OCI-M1 (cell line): ENCODE measurements around the gene CDH23.

Experiments used
- DNase-seq: peaks from one replicate; lab custom pipeline; 2025; lab: John Stamatoyannopoulos, UW

CDH23 gene

GRCh38 chr10:71467161-71467560 lies 70.4 kb downstream of the CDH23 start:
- no peak for DNase-seq

GRCh38 chr10:71467569-71468362 lies 71.0 kb downstream of the CDH23 start:
- DNase-seq: no peak

- no peak for DNase-seq
These were observed 71.8 kb downstream of the CDH23 start for GRCh38 chr10:71468363-71469094.

- no peak for DNase-seq
These were observed 74.3 kb downstream of the CDH23 start for GRCh38 chr10:71471006-71471405.

GRCh38 chr10:71471957-71472365 lies 75.2 kb downstream of the CDH23 start:
- no peak for DNase-seq

- no peak for DNase-seq
These were observed 75.7 kb downstream of the CDH23 start for GRCh38 chr10:71472466-71472865.

GRCh38 chr10:71472912-71473311 lies 76.2 kb downstream of the CDH23 start:
- DNase-seq: no peak

- no peak for DNase-seq
These were observed 77.2 kb downstream of the CDH23 start for GRCh38 chr10:71473671-71474599.

- DNase-seq: no peak
These were observed 78.1 kb downstream of the CDH23 start for GRCh38 chr10:71474702-71475242.

GRCh38 chr10:71475243-71475871 lies 78.6 kb downstream of the CDH23 start:
- DNase-seq: no peak

- no peak for DNase-seq
These were observed 79.7 kb downstream of the CDH23 start for GRCh38 chr10:71476228-71477011.

- DNase-seq: no peak
These were observed 81.5 kb downstream of the CDH23 start for GRCh38 chr10:71478173-71478572.

GRCh38 chr10:71478813-71479365 lies 82.2 kb downstream of the CDH23 start:
- DNase-seq: no peak

- no peak for DNase-seq
These were observed 83.1 kb downstream of the CDH23 start for GRCh38 chr10:71479831-71480230.

- DNase-seq: no peak
These were observed 83.9 kb downstream of the CDH23 start for GRCh38 chr10:71480662-71481061.

GRCh38 chr10:71481746-71482410 lies 85.2 kb downstream of the CDH23 start:
- DNase-seq: no peak

- DNase-seq: no peak
These were observed 85.9 kb downstream of the CDH23 start for GRCh38 chr10:71482620-71483019.

- no peak for DNase-seq
These were observed 86.4 kb downstream of the CDH23 start for GRCh38 chr10:71483135-71483534.

GRCh38 chr10:71483885-71484751 lies 87.4 kb downstream of the CDH23 start:
- no peak for DNase-seq
